HepG2 (cell line): ENCODE data around the gene ZNF3. TPM values are rescaled to one million over a fixed set of nuclear protein-coding genes. Genes with fewer than 3 reads are reported as not detected.
A peak's percentile ranks its signal among the peaks of the same experiment; 100 is the strongest.

Source experiments
- FOXJ3 ChIP-seq: sonication (generic); formaldehyde crosslinking; IDR thresholded peaks from 2 replicates; pipeline ENCODE4 v1.4.0; 2020; ENCODE audit warnings: missing genetic modification reagents, mild to moderate bottlenecking, borderline replicate concordance
- FOXP1 ChIP-seq, 2 experiments: fragments of 450-650 bp in 1 of 2; IDR thresholded peaks; 2 replicates each; pipeline ENCODE4 v1.6.1; 2017 to 2018; ENCODE audit warnings: antibody characterized with exemption in 1 of 2
- HDAC2 ChIP-seq: sonication (generic); formaldehyde crosslinking; IDR thresholded peaks from 2 replicates; pipeline ENCODE4 v1.4.0; 2020; ENCODE audit warnings: missing genetic modification reagents
- JUNB ChIP-seq: sonication (generic); formaldehyde crosslinking; IDR thresholded peaks from 2 replicates; pipeline ENCODE4 v1.8.0; 2022; ENCODE audit warnings: missing genetic modification reagents, mild to moderate bottlenecking, borderline replicate concordance
- KDM3A ChIP-seq: IDR thresholded peaks from 2 replicates; pipeline ENCODE4 v1.6.1; 2018; ENCODE audit warnings: low read depth, missing compliant biosample characterization
- MAX ChIP-seq: IDR thresholded peaks from 2 replicates; pipeline ENCODE4 v1.6.1; 2012; ENCODE audit warnings: inconsistent platforms
- MED13 ChIP-seq: sonication (generic); formaldehyde crosslinking; IDR thresholded peaks from 2 replicates; pipeline ENCODE4 v1.5.0; 2020; ENCODE audit warnings: missing genetic modification reagents
- NCOA2 ChIP-seq: sonication (generic); formaldehyde crosslinking; IDR thresholded peaks from 2 replicates; pipeline ENCODE4 v1.8.0; 2022; ENCODE audit warnings: inconsistent platforms
- POLR2G ChIP-seq: fragments of 200-400 bp; formaldehyde crosslinking; IDR thresholded peaks from 2 replicates; pipeline ENCODE4 v1.6.1; 2018; ENCODE audit warnings: mild to moderate bottlenecking, low read depth, low read length, moderate library complexity
- SMAD9 ChIP-seq: sonication (generic); formaldehyde crosslinking; IDR thresholded peaks from 2 replicates; pipeline ENCODE4 v1.5.1; 2020; ENCODE audit warnings: mild to moderate bottlenecking, missing genetic modification reagents
- SNAPC2 ChIP-seq: sonication (generic); formaldehyde crosslinking; IDR thresholded peaks from 2 replicates; pipeline ENCODE4 v1.8.1; 2022; ENCODE audit warnings: mild to moderate bottlenecking, missing genetic modification reagents
- THAP11 ChIP-seq: IDR thresholded peaks from 2 replicates; pipeline ENCODE4 v1.6.1; 2016; ENCODE audit warnings: missing biosample characterization, missing genetic modification reagents
- ZBTB25 ChIP-seq: IDR thresholded peaks from 2 replicates; pipeline ENCODE4 v1.6.1; 2018; ENCODE audit warnings: missing genetic modification reagents
- ZBTB38 ChIP-seq: sonication (generic); formaldehyde crosslinking; IDR thresholded peaks from 2 replicates; pipeline ENCODE4 v1.5.1; 2020; ENCODE audit warnings: mild to moderate bottlenecking, missing genetic modification reagents
- ZFP82 ChIP-seq: sonication (generic); formaldehyde crosslinking; IDR thresholded peaks from 2 replicates; pipeline ENCODE4 v1.5.1; 2020; ENCODE audit warnings: mild to moderate bottlenecking, missing genetic modification reagents, borderline replicate concordance
- ZFX ChIP-seq: sonication (generic); formaldehyde crosslinking; IDR thresholded peaks from 2 replicates; pipeline ENCODE4 v1.4.0; 2020; ENCODE audit warnings: mild to moderate bottlenecking, low read depth, missing genetic modification reagents, moderate library complexity
- ZKSCAN1 ChIP-seq: fragments of 150-350 bp; IDR thresholded peaks from 2 replicates; pipeline ENCODE4 v1.6.1; 2014; ENCODE audit warnings: low read length
- ZNF17 ChIP-seq: sonication (generic); formaldehyde crosslinking; IDR thresholded peaks from 2 replicates; pipeline ENCODE4 v1.5.0; 2020; ENCODE audit warnings: mild to moderate bottlenecking, missing genetic modification reagents
- ZNF256 ChIP-seq: sonication (generic); formaldehyde crosslinking; conservative IDR thresholded peaks from 2 replicates; pipeline ENCODE4 v1.4.0; 2020; ENCODE audit warnings: missing genetic modification reagents
- ZNF276 ChIP-seq: sonication (generic); formaldehyde crosslinking; IDR thresholded peaks from 2 replicates; pipeline ENCODE4 v1.4.0; 2020; ENCODE audit warnings: mild to moderate bottlenecking, low read depth, missing genetic modification reagents
- ZNF446 ChIP-seq: sonication (generic); formaldehyde crosslinking; IDR thresholded peaks from 2 replicates; pipeline ENCODE4 v1.5.0; 2020; ENCODE audit warnings: mild to moderate bottlenecking, missing genetic modification reagents
- ZNF451 ChIP-seq: sonication (generic); formaldehyde crosslinking; IDR thresholded peaks from 2 replicates; pipeline ENCODE4 v1.5.0; 2020; ENCODE audit warnings: mild to moderate bottlenecking, missing genetic modification reagents
- ZNF577 ChIP-seq: sonication (generic); formaldehyde crosslinking; IDR thresholded peaks from 2 replicates; pipeline ENCODE4 v1.4.0; 2020; ENCODE audit warnings: mild to moderate bottlenecking, low read depth, missing genetic modification reagents, borderline replicate concordance
- polyA plus RNA-seq, 8 experiments: library from polyadenylated mRNA; depleted of rRNA in 3 of 8; stranded (reverse) in 7 of 8; unstranded in 1 of 8; fragments of >200 nt; fragmentation: Illumina TruSeq in 4 of 8; extraction: Trizol in 4 of 8; gene quantifications; 2 replicates each; pipeline versions ENCODE4 v1.2.1 to v1.2.3, GENCODE V29; 2011 to 2016; ENCODE audit warnings: low read depth in 4 of 8, missing spikeins in 1 of 8, mixed read lengths in 1 of 8; ENCODE audit not compliant: insufficient read depth in 1 of 8
- total RNA-seq, 5 experiments: library from RNA; depleted of rRNA; stranded (reverse); fragments of >200 nt; fragmentation: Illumina TruSeq; extraction: Trizol; gene quantifications; 2 replicates each; pipeline ENCODE4 v1.2.3, GENCODE V29; 2016; ENCODE audit warnings: low read depth in 1 of 5
- TF ChIP-seq, protein P1 (sequence below): sonication (generic); formaldehyde crosslinking; IDR thresholded peaks from 2 replicates; pipeline ENCODE4 v1.4.0; 2020; ENCODE audit warnings: missing genetic modification reagents, borderline replicate concordance
- TF ChIP-seq, protein P2 (sequence below): fragments of 450-650 bp; IDR thresholded peaks from 2 replicates; pipeline ENCODE4 v1.6.1; 2017

Gene ZNF3
- total and polyA plus RNA-seq, 2 of the 13 experiments (the other 11 are each of a cell fraction or from before 2014, with no cell fraction given) = 33.7 to 56.9 TPM

- TF ChIP-seq, protein P1, sequence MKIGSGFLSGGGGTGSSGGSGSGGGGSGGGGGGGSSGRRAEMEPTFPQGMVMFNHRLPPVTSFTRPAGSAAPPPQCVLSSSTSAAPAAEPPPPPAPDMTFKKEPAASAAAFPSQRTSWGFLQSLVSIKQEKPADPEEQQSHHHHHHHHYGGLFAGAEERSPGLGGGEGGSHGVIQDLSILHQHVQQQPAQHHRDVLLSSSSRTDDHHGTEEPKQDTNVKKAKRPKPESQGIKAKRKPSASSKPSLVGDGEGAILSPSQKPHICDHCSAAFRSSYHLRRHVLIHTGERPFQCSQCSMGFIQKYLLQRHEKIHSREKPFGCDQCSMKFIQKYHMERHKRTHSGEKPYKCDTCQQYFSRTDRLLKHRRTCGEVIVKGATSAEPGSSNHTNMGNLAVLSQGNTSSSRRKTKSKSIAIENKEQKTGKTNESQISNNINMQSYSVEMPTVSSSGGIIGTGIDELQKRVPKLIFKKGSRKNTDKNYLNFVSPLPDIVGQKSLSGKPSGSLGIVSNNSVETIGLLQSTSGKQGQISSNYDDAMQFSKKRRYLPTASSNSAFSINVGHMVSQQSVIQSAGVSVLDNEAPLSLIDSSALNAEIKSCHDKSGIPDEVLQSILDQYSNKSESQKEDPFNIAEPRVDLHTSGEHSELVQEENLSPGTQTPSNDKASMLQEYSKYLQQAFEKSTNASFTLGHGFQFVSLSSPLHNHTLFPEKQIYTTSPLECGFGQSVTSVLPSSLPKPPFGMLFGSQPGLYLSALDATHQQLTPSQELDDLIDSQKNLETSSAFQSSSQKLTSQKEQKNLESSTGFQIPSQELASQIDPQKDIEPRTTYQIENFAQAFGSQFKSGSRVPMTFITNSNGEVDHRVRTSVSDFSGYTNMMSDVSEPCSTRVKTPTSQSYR = no peak
- TF ChIP-seq ZNF256 (CRISPR knock-in tag) = no peak
- TF ChIP-seq THAP11 (CRISPR knock-in tag) = peak; percentile 36
- no peak for TF ChIP-seq ZKSCAN1
- no peak for TF ChIP-seq ZNF451 (CRISPR knock-in tag)
- TF ChIP-seq MAX = 0 out of 2 replicates have a peak, but pooled peaks have one; percentile 40
- TF ChIP-seq, protein P2, sequence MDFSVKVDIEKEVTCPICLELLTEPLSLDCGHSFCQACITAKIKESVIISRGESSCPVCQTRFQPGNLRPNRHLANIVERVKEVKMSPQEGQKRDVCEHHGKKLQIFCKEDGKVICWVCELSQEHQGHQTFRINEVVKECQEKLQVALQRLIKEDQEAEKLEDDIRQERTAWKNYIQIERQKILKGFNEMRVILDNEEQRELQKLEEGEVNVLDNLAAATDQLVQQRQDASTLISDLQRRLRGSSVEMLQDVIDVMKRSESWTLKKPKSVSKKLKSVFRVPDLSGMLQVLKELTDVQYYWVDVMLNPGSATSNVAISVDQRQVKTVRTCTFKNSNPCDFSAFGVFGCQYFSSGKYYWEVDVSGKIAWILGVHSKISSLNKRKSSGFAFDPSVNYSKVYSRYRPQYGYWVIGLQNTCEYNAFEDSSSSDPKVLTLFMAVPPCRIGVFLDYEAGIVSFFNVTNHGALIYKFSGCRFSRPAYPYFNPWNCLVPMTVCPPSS = no peak
- TF ChIP-seq FOXJ3 (CRISPR knock-in tag) = no peak; the same call in 1 of the 2 replicates
- peak; percentile 67 for TF ChIP-seq NCOA2
- no peak for TF ChIP-seq ZNF446
- TF ChIP-seq JUNB = no peak
- TF ChIP-seq ZFP82 (CRISPR knock-in tag) = no peak
- TF ChIP-seq ZNF276 (CRISPR knock-in tag) = peak; percentile 67; the same call in 1 of the 2 replicates
- no peak for TF ChIP-seq KDM3A (CRISPR knock-in tag)
- TF ChIP-seq ZBTB25 (CRISPR knock-in tag) = peak; percentile 42; the same call in 1 of the 2 replicates
- TF ChIP-seq SNAPC2 (CRISPR knock-in tag) = no peak
- peak; percentile 81 for TF ChIP-seq POLR2G
- no peak for TF ChIP-seq ZNF17 (CRISPR knock-in tag)
- no peak for TF ChIP-seq MED13 (CRISPR knock-in tag)
- TF ChIP-seq ZFX (CRISPR knock-in tag) = peak; percentile 46; the same call in 1 of the 2 replicates
- TF ChIP-seq SMAD9 (CRISPR knock-in tag) = no peak
- no peak for TF ChIP-seq ZNF577
- 0 out of 2 replicates have a peak, but pooled peaks have one; percentile 27 for TF ChIP-seq ZBTB38 (CRISPR knock-in tag)
- TF ChIP-seq FOXP1 (IDR thresholded peaks at IDR 0.05) = peak; percentile 67
- peak; percentile 84 for TF ChIP-seq FOXP1 (CRISPR knock-in tag; IDR thresholded peaks at IDR 0.05)
- TF ChIP-seq HDAC2 (CRISPR knock-in tag) = peak; percentile 66; the same call in 1 of the 2 replicates
Observed at GRCh38 chr7:100079024-100079560, 2.4 kb downstream of the ZNF3 start (continued).
